HG03558 (cell line): Measurements from ENCODE around the gene SRGAP1.
"Not testable (repeated sequence)": the region's sequence is repeated elsewhere in the genome, so short reads cannot be mapped to it uniquely, and the experiment has no call there.

Experiments
- ATAC-seq: cut with Tn5 transposase; IDR thresholded peaks from one replicate; pipeline ENCODE4 v1.9.1; 2021; ENCODE audit warnings: moderate number of reproducible peaks; ENCODE audit not compliant: unreplicated experiment; ENCODE audit errors: extremely low read depth

The SRGAP1 gene

GRCh38 chr12:64064240-64064639 is 219.7 kb downstream of the SRGAP1 start:
- ATAC-seq: no peak

GRCh38 chr12:64064706-64065105 is 220.2 kb downstream of the SRGAP1 start:
- ATAC-seq: no peak

GRCh38 chr12:64065881-64066451 is 221.5 kb downstream of the SRGAP1 start:
- no peak for ATAC-seq

- ATAC-seq: no peak
Observed at GRCh38 chr12:64066776-64067175, 222.3 kb downstream of the SRGAP1 start.

DNA sequence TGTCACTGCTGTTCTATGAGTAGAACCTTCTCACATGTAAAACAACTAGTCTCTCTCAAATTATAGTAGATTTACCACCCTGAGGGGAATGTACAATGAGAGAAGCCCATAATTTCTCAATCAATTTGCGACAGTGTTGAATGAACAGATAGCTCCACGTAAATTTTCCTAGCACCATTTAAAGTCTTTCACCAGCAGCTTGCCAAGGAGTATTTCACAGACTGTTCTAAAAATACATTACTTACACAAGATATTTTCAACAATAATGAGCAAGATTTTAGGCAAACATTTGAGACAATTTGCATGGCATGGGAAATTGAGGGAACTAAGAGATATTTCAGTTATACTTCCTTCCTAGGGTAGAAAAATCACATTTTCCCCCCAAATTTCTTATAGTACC is 226.0 kb downstream of the SRGAP1 start:
- no peak for ATAC-seq

DNA sequence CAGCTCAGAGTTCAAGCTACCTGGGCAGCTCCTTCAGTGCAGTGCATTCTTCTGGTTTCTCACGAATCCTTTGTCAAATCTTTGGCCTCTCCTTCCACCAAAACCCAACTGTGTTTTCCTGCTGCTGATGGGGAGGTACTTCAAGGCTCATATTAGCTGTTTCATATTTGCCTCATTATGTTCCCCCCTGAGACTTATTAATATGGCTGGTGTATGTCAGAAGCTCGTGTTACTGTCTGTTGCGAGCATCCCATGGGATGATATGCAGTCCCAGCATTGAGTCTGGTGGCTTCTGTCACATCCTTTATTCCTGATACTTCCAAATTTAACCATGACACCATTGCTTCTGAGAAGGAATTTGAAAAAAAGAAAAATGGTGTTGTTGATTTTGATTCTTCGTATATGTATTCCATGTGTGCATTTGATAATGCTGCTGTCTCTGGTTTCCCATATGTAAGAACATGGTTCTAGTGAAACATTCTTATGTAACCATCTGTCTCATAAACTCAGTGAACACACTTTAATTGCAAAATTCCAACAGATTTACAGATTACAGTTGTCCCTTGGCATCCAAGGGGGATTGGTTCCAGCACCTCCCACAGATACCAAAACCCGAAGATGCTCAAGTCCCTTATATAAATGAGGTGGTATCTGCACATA is 228.5 kb downstream of the SRGAP1 start:
- ATAC-seq: no peak

GRCh38 chr12:64076565-64076964 is 232.1 kb downstream of the SRGAP1 start:
- not testable (repeated sequence) for ATAC-seq

DNA sequence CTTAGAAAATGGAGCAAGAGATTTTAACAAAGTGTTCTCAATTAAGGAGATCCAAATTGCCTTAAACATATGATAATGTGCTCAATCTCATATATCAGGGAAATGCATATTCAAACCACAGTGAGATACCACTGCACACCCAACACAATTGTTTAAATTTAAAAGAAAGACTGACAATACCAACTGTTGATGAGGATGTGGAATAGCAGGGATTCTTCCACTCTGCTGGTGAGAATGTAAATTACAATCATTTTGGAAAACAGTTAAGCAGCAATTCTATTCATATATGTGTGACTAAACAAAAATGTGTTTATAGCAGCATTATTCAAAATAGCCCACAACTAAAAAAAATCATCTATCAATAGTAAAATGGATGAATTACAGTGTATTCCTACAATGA is 233.4 kb downstream of the SRGAP1 start:
- ATAC-seq: no peak

DNA sequence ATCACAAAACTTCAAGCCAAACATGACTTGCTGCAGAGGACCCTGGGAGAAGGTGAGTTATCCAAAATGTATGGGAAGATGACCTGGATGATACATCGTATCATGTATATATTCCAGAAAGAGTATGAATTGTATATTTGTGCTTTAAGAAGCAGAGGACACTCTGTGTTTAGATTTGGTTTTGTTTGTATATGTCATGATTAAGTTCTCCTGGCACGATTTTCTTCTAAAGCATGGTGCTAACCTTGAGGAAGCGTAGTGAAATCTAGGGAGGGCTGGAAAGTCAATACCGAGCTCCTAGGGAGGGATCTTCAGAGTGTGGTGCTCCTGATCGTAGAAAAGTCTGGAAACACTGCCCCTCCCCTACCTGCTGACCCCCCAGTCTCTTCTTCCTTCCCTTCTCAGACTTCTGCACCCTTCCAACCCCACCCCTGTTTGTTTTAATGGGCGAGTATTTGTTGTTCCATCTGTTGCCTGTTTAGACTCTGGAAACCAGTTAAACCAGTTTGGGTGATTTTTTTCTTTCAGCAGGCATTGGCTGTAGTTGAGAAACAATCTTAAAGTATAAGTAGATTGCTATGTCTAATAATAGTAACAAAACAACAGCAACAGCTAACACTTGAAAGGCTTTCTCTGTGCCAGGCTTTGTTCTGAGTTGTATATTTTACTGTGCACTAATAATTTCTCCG is 236.0 kb downstream of the SRGAP1 start:
- no peak for ATAC-seq

DNA sequence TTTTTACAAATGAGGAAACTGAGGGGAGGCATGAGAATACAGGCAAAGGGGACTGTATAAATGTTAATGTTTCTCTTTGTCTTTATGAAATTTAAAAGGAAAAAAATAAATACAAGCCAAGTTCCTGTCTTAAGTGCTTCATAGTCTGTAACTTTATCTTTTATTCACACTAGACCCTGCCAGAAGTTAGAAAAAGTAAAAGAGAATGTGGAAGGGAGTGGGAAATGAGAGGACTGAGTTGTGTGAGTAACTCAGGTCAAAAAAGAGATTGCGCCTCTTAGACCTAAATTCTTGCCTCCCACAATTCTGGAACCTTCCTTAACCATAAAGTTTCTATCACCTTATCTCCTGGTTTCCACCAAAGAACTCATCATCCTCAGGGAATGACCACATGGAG is 236.5 kb downstream of the SRGAP1 start:
- ATAC-seq: no peak

- no peak for ATAC-seq
Observed at GRCh38 chr12:64082116-64082515, 237.6 kb downstream of the SRGAP1 start.

DNA sequence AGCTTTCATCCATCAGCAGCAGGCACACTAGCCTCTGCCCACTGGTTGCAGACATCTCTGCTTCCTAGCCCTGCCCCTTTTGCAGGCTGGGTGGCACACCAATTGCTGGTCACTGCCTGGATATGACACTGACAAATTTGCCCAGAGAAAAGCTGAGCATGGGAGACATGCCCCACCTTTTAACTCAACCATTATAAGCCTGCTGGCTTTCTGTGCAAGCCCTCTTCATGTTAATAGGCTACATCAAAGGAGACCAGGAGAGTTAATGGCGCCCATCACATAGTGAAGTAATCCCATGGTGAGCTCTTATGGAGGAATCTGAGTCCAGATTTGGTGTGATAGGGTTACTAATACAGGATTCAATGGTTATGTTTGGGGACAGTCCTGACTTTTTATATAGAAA is 238.4 kb downstream of the SRGAP1 start:
- no peak for ATAC-seq

DNA sequence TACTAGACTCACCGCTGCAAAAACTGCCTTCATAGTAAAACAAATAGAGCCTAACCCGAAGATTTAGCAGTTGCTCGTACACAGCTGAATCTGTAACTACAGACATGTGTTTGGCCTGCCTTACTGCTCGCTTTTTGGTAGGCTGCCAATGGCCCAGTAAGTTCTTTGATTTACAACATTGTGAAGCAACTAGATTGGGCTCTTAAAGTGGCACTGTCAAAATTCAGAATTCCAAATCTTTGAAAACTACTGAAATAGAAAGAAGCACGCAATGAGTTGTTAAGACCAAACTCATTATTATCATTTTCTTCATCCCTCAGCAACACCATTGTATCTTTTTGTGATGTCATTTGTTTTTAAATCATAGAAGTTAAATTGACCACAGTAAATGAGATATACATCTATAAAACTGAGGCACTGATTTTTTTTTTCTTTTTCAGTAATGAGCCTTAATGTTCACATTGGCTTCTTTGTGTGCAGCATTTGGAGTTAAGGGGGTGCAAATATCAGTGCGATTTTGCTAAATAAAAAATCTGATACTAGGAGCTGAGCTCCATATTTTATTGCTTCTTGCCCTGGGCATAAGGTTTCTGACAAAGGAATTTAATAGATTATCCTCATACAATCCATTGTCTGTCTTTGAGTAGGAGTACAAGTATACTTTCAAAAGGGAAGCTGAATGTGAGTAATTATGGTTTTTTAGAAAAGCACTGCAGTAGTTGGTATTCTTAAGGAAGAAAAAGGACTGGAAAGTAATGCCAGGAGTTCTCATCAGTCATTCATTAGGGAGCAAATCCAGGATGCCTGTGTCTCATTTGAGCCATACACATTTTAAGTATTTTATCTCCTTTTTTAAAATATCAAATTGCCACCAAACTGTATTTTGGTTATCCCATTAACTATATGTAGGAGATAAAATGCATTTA is 239.0 kb downstream of the SRGAP1 start:
- ATAC-seq: no peak

DNA sequence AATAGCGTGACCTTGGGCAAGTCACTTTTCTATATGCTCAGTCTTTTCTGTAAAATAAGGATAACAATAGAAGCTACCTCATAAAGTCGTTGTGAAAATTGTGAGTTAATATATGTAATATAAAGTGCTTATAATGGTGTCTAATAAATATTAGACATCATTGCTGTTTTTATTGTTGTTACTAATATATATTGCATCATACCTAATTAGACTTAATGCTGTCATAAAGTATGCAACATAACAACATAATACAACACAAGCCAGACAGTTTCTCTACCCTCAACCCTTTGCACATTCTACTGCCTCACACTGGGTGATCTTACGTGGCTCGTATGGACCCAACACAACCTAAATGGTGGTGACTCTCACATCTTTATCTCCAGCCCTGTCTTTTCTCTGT is 240.7 kb downstream of the SRGAP1 start:
- no peak for ATAC-seq

DNA sequence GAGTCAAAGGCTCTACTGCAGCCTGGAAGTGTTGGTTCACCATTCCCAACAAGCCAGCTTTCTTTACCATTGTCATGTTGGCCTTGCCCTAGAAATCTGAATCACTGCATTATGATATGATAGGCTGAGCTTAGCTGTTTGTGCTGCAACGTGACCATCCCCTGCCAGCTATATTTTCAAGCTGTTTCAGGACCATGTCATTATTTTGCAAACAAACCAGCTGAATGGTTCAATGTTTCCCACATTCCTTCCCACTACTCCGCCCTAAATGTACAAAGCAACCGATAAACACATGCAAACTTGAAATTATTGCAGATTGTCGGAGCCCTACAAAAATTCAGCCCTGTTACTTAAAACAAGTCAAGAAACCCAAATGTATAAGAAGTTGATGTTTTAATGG is 241.5 kb downstream of the SRGAP1 start:
- no peak for ATAC-seq

DNA sequence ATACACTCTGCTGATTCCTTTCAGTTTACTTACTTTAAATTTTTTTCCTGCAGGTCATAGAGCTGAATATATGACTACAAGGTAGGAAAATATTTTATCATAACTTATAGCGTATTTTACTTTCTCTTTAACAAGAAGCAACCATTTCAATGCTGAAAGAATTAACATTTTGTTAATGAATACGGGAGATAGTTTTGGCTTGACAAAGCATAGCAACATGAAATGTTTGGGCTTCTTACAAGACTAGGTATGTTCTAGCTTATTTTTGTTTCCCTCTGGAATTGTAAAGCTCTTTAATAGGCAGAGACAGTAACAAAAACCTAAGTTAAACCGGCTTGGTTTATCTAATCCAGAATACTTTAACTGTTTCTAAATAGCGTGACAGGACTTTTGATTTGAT is 242.4 kb downstream of the SRGAP1 start:
- no peak for ATAC-seq

- no peak for ATAC-seq
Observed at GRCh38 chr12:64087761-64088160, 243.3 kb downstream of the SRGAP1 start.

DNA sequence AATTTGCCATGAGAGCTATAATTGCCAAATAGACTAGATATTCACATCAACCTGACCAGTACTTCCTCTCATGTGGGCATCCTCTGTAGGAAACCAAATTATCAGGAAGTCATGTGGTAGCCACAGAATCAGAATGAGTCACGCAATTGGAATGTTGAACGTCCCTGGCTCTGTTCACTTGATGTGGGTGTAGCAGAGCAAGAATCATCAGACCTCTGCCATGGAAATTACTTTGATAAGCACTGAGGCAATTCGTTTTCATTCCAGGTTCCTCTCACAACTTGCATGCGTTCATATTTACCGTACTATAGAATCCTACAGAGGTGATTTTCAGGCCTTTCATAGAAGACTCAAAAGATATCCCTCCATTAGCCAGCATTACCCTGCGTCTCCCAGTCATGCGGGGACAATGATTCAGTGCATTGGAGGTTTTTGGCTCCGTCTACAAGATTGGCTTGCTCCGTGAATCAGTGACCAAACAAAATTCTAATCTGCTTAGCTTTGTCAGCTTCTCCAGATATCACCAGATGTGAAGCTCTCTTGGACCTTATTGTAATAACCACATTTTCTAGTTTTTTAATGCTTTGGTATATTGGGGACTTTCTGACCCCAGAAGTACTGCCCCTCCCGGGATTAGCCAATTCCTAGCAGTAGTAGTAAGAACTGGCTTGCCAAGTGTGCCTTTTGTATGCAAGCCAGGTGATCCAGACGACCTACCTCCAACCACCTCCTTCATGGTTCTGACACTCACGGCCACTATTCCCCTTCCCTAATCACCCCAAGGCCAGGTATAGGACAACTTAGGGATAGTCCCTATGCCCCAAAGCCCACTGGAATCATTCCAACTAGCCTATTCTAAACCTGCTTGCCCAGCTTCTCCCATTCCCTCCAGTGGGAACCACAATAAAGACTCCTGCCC is 244.2 kb downstream of the SRGAP1 start:
- ATAC-seq: no peak

- ATAC-seq: no peak
Observed at GRCh38 chr12:64090047-64090446, 245.5 kb downstream of the SRGAP1 start.

- ATAC-seq: no peak
Observed at GRCh38 chr12:64091186-64091585, 246.7 kb downstream of the SRGAP1 start.
